Left renal cortex interstitium (tissue), 4 donors: ENCODE data around the gene SOX12. TPM values are rescaled to one million over a fixed set of nuclear protein-coding genes. Genes with fewer than 3 reads are reported as not detected.
"Not testable (repeated sequence)": the region's sequence is repeated elsewhere in the genome, so short reads cannot be mapped to it uniquely, and the experiment has no call there.

ENCODE experiments used
- DNase-seq, 4 donors: peaks; one replicate each; pipeline ENCODE4 v3.0.0-alpha.2; 2013; ENCODE audit warnings: low read depth in 4 of 4, low spot score in 2 of 4, missing footprints in 1 of 4
- polyA plus RNA-seq, 4 donors: library from polyadenylated mRNA; unstranded; fragments of 120-200 nt; gene quantifications; one replicate each; pipeline ENCODE4 v1.2.1, GENCODE V29; 2013; ENCODE audit not compliant: insufficient read length in 4 of 4

The SOX12 gene
- polyA plus RNA-seq, 4 donors, result 25.1 to 45.5 (median 36.8) TPM

GRCh38 chr20:328027-328974 is 2.9 kb downstream of the SOX12 start:
- no peak for DNase-seq

- no peak for DNase-seq
Observed at GRCh38 chr20:328975-329695, 3.8 kb downstream of the SOX12 start.

- no peak for DNase-seq
Observed at GRCh38 chr20:329851-330232, 4.5 kb downstream of the SOX12 start.

- peak in 1 of 4 donors; percentile 50 for DNase-seq
Observed at GRCh38 chr20:330233-331149, 5.1 kb downstream of the SOX12 start.

- no peak for DNase-seq
Observed at GRCh38 chr20:334578-334977, 9.2 kb downstream of the SOX12 start.

GRCh38 chr20:336040-336439 is 10.7 kb downstream of the SOX12 start:
- DNase-seq, result not testable (repeated sequence)

GRCh38 chr20:341682-342081 is 16.3 kb downstream of the SOX12 start:
- no peak for DNase-seq

- no peak for DNase-seq
Observed at GRCh38 chr20:343107-343506, 17.8 kb downstream of the SOX12 start.

- DNase-seq, result no peak
Observed at GRCh38 chr20:346033-346639, 20.8 kb downstream of the SOX12 start.

GRCh38 chr20:346640-347316 is 21.4 kb downstream of the SOX12 start, which contains the start of gene NRSN2:
TSS of gene NRSN2 (plus strand) at chr20:347111. CDS start at chr20:349644, 2,533 bp downstream.
- no peak for DNase-seq

- DNase-seq, result no peak
Observed at GRCh38 chr20:347317-347639, 21.9 kb downstream of the SOX12 start.

- peak in 3 of 4 donors; percentile 85 to 90 (median 89) for DNase-seq
Observed at GRCh38 chr20:347640-348484, 22.5 kb downstream of the SOX12 start.

- no peak for DNase-seq
Observed at GRCh38 chr20:348972-349841, 23.9 kb downstream of the SOX12 start.

GRCh38 chr20:353166-353565 is 27.8 kb downstream of the SOX12 start:
- no peak for DNase-seq

GRCh38 chr20:354298-354977 is 29.1 kb downstream of the SOX12 start:
- peak in 1 of 4 donors; percentile 39 for DNase-seq

- DNase-seq, result not testable (repeated sequence)
Observed at GRCh38 chr20:356154-356553, 30.8 kb downstream of the SOX12 start.

- DNase-seq, result no peak
Observed at GRCh38 chr20:356745-357144, 31.4 kb downstream of the SOX12 start.
